ENCODE data around the gene SEBOX. TPM values are rescaled to one million over a fixed set of nuclear protein-coding genes. Genes with fewer than 3 reads are reported as not detected.

Gene SEBOX
- total and polyA plus RNA-seq, 4 donors = not detected

DNA sequence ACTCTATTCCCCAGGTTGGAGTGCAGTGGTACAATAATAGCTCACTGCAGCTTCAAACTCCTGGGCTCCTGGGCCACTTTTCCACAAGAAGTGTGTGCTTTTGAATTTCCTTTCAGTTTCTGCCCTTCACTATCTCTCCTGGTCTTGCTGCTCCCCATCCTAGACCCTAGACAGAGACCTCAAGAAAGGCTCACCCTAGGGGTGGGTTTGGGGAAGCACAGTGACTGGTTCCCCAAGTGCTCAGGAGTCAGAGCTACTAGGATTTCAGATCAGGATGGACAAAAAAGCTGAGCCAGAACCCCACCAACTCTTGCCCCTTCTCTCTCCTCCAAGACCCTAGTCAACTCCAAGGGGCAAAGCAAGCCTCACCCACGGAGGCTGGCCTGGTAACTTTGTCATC lies 1.6 kb upstream of the SEBOX start:
- peaks cover 7 to 24% (median 12%) of the 10 kb centered on the region in 4 donors for H3K36me3 ChIP-seq (ENCODE audit: control insufficient read depth in 4 of 4, insufficient read depth in 4 of 4, low read length in 4 of 4)
- peaks cover 0 to 9% (median 0%) of the 10 kb centered on the region in 5 donors for H3K4me1 ChIP-seq (ENCODE audit: control insufficient read depth in 5 of 5, insufficient read depth in 5 of 5, low read length in 5 of 5)
- H3K9ac ChIP-seq (ENCODE audit: insufficient read depth in 1 of 2, low read length in 2 of 2) = no peak overlapping the region
- no peak overlapping the region for H3K27ac ChIP-seq (ENCODE audit: low read depth in 1 of 2, low read length in 1 of 2)
- H3K9me3 ChIP-seq (ENCODE audit: control insufficient read depth in 4 of 4, insufficient read depth in 3 of 4, low read length in 3 of 4) = no peaks in the 10 kb centered on the region
- TF ChIP-seq, protein P1, sequence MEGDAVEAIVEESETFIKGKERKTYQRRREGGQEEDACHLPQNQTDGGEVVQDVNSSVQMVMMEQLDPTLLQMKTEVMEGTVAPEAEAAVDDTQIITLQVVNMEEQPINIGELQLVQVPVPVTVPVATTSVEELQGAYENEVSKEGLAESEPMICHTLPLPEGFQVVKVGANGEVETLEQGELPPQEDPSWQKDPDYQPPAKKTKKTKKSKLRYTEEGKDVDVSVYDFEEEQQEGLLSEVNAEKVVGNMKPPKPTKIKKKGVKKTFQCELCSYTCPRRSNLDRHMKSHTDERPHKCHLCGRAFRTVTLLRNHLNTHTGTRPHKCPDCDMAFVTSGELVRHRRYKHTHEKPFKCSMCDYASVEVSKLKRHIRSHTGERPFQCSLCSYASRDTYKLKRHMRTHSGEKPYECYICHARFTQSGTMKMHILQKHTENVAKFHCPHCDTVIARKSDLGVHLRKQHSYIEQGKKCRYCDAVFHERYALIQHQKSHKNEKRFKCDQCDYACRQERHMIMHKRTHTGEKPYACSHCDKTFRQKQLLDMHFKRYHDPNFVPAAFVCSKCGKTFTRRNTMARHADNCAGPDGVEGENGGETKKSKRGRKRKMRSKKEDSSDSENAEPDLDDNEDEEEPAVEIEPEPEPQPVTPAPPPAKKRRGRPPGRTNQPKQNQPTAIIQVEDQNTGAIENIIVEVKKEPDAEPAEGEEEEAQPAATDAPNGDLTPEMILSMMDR (IDR thresholded peaks at IDR 0.05; ENCODE audit: control extremely low read depth, extremely low read depth) = no peak
- no peak overlapping the region for H3K4me3 ChIP-seq
- H3K27me3 ChIP-seq (ENCODE audit: control insufficient read depth in 3 of 3, insufficient read depth in 3 of 3, low read length in 2 of 3) = no peaks in the 10 kb centered on the region
- ATAC-seq (ENCODE audit: insufficient read depth, low FRiP score) = no peak
- no peak for DNase-seq
- WGBS, 2 donors = 70 to 77% methylated on average over 1 of the region's 1 CpG

DNA sequence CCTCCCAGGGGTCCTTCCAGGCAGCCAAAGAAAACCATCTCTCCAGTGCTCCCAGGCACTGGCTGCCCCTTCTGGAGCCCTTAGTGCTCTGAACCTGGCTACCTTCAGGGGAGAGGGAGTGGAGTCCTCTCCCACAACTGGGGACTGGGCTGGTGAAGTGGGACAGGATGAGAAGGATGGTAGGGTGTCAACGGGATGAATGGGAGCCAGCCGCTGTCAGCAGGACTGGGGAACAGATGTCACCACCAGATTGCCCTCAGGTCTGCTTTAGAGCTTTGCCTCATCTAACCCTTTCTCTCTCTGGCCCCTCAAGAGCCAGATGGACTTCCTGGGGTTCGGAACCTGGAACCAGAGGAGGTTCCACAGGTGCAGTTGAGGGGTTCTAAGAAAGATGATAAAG lies 488 bp upstream of the SEBOX start:
- Histone ChIP-seq H3K9me3 (ENCODE audit: control insufficient read depth in 4 of 4, insufficient read depth in 3 of 4, low read length in 3 of 4) (no peaks in the 10 kb centered on the region), H3K27me3 (ENCODE audit: control insufficient read depth in 3 of 3, insufficient read depth in 3 of 3, low read length in 2 of 3) (no peaks in the 10 kb centered on the region), H3K9ac (ENCODE audit: insufficient read depth in 1 of 2, low read length in 2 of 2) (no peak overlapping the region), H3K36me3 (ENCODE audit: control insufficient read depth in 4 of 4, insufficient read depth in 4 of 4, low read length in 4 of 4) (peaks cover 10 to 33% (median 19%) of the 10 kb centered on the region in 4 donors), H3K4me1 (ENCODE audit: control insufficient read depth in 5 of 5, insufficient read depth in 5 of 5, low read length in 5 of 5) (peaks cover 0 to 3% (median 0%) of the 10 kb centered on the region in 5 donors), H3K27ac (ENCODE audit: low read depth in 1 of 2, low read length in 1 of 2) (no peak overlapping the region), H3K4me3 (no peak overlapping the region)
- ATAC-seq (ENCODE audit: insufficient read depth, low FRiP score) = no peak
- TF ChIP-seq, protein P1 (IDR thresholded peaks at IDR 0.05; ENCODE audit: control extremely low read depth, extremely low read depth) = no peak
- WGBS, 2 donors = 88% methylated on average over 3 of the region's 3 CpGs
- DNase-seq = no peak

DNA sequence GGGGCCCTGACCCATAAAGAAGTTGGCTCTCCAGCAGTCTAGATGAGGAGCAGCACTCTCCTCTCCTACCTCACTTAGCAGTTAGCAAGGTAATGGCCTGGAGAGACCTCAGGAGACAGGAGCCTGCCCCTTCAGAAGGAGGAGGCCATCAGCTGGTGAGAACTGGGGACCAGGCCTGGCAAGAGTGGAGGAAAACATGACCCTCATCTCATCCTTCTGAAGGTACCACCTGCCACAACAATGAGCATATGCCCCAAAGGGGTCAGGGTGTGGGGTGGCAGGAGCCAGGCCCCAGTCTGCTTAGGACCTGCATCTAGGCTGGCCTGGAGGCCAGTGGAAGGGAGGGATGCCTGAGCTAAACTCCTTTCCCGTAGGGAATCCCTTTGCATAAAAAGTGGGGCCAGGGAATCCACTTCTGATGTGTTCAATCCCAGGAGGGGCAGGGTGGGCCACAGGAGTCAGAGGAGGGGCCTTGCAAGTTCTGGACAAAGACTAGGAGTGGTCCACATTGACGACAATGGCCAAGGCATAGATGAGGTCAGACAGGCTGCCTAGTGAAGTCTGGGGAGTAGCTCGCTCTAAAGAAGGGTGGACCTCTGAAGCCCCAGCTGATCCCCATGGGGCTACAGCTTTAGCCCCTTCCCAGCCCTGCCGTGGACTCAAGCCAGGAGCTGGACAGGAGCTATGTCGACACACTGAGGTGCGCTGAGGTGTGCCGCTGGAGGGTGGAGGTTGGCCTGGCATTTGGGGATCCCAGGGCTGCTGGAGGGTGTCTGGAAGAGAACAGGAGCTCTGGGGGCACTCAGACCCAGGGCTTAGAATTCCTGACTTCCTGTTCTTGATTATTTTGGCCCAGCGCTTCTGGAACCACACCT lies 986 bp downstream of the SEBOX start:
- peaks cover 20 to 42% (median 23%) of the 10 kb centered on the region in 4 donors for H3K36me3 ChIP-seq (ENCODE audit: control insufficient read depth in 4 of 4, insufficient read depth in 4 of 4, low read length in 4 of 4)
- no peak overlapping the region for H3K4me3 ChIP-seq
- 93 to 96% methylated on average over 8 of the region's 8 CpGs for WGBS, 2 donors
- TF ChIP-seq, protein P1 (IDR thresholded peaks at IDR 0.05; ENCODE audit: control extremely low read depth, extremely low read depth) = no peak
- no peaks in the 10 kb centered on the region for H3K27me3 ChIP-seq (ENCODE audit: control insufficient read depth in 3 of 3, insufficient read depth in 3 of 3, low read length in 2 of 3)
- H3K27ac ChIP-seq (ENCODE audit: low read depth in 1 of 2, low read length in 1 of 2) = no peak overlapping the region
- no peak overlapping the region for H3K9ac ChIP-seq (ENCODE audit: insufficient read depth in 1 of 2, low read length in 2 of 2)
- H3K9me3 ChIP-seq (ENCODE audit: control insufficient read depth in 4 of 4, insufficient read depth in 3 of 4, low read length in 3 of 4) = no peaks in the 10 kb centered on the region
- DNase-seq (no peak), ATAC-seq (ENCODE audit: insufficient read depth, low FRiP score) (no peak)
- H3K4me1 ChIP-seq (ENCODE audit: control insufficient read depth in 5 of 5, insufficient read depth in 5 of 5, low read length in 5 of 5) = no peaks in the 10 kb centered on the region

All from lung (tissue), 12 donors.